Stimulated activated CD8-positive, alpha-beta memory T cell treated with anti-CD3 and anti-CD28 coated beads, Interleukin-15, amount 100 ng/mL, for 24 hours (primary cell): ENCODE measurements around the gene DGKZ.

Experiments
- DNase-seq: peaks from one replicate; pipeline ENCODE4 v3.0.0-alpha.2; 2020; ENCODE audit warnings: low read depth

The DGKZ gene

GRCh38 chr11:46345881-46346484, 1.3 kb upstream of the DGKZ start:
- no peak for DNase-seq

GRCh38 chr11:46347637-46348311, 511 bp downstream of the DGKZ start:
- DNase-seq = no peak

GRCh38 chr11:46348566-46349401, 1.5 kb downstream of the DGKZ start:
- no peak for DNase-seq

- DNase-seq = no peak
Observed at GRCh38 chr11:46350695-46351094, 3.4 kb downstream of the DGKZ start.

- DNase-seq = no peak
Observed at GRCh38 chr11:46351148-46351547, 3.9 kb downstream of the DGKZ start.

GRCh38 chr11:46351606-46352005, 4.3 kb downstream of the DGKZ start:
- DNase-seq = no peak

GRCh38 chr11:46352063-46352841, 5.0 kb downstream of the DGKZ start:
- no peak for DNase-seq

GRCh38 chr11:46353698-46354097, 6.4 kb downstream of the DGKZ start:
- DNase-seq = no peak

- DNase-seq = no peak
Observed at GRCh38 chr11:46356924-46357482, 9.7 kb downstream of the DGKZ start.

- DNase-seq = no peak
Observed at GRCh38 chr11:46357483-46357936, 10.2 kb downstream of the DGKZ start.

GRCh38 chr11:46359953-46360352, 12.7 kb downstream of the DGKZ start:
- DNase-seq = no peak

GRCh38 chr11:46360878-46361277, 13.6 kb downstream of the DGKZ start:
- DNase-seq = no peak

GRCh38 chr11:46361283-46362155, 14.3 kb downstream of the DGKZ start:
- DNase-seq = no peak

GRCh38 chr11:46362156-46363030, 15.1 kb downstream of the DGKZ start:
- no peak for DNase-seq

- no peak for DNase-seq
Observed at GRCh38 chr11:46363031-46363407, 15.8 kb downstream of the DGKZ start.

- DNase-seq = no peak
Observed at GRCh38 chr11:46363455-46364005, 16.3 kb downstream of the DGKZ start.

- DNase-seq = no peak
Observed at GRCh38 chr11:46364056-46364455, 16.8 kb downstream of the DGKZ start.

GRCh38 chr11:46364791-46365190, 17.5 kb downstream of the DGKZ start:
- DNase-seq = no peak

GRCh38 chr11:46366260-46366659, 19.0 kb downstream of the DGKZ start:
- DNase-seq = no peak
